Measurements from ENCODE around the gene DAPK2. TPM values are rescaled to one million over a fixed set of nuclear protein-coding genes. Genes with fewer than 3 reads are reported as not detected.

The DAPK2 gene
- total and polyA plus RNA-seq, 2 of the 13 experiments (the other 11 are each of a cell fraction or from before 2014, with no cell fraction given), result 0.33 to 0.63 TPM

GRCh38 chr15:64093627-64094417 is 47.5 kb upstream of the DAPK2 start, which contains the start of gene CIAO2A (continued):
- TF ChIP-seq ZNF281 (CRISPR knock-in tag; IDR thresholded peaks at IDR 0.05; ENCODE audit: borderline replicate concordance) (no peak), EED (CRISPR knock-in tag; IDR thresholded peaks at IDR 0.05) (no peak), DNMT3B (CRISPR knock-in tag; conservative IDR thresholded peaks at IDR 0.05) (no peak), PHF21A (CRISPR knock-in tag; IDR thresholded peaks at IDR 0.05) (peak; percentile 85), ZBTB7A (CRISPR knock-in tag; IDR thresholded peaks at IDR 0.05) (no peak), ZNF589 (CRISPR knock-in tag; conservative IDR thresholded peaks at IDR 0.05) (peak; percentile 61; the same call in 1 of the 2 replicates), ZBTB49 (CRISPR knock-in tag; IDR thresholded peaks at IDR 0.05; ENCODE audit: borderline replicate concordance) (no peak), ESRRA (CRISPR knock-in tag; IDR thresholded peaks at IDR 0.05; ENCODE audit: low read depth) (no peak), TOPORS (CRISPR knock-in tag; IDR thresholded peaks at IDR 0.05) (no peak), GABPA (IDR thresholded peaks at IDR 0.05; ENCODE audit: low read depth, low read length) (peak; percentile 58), GABPA (CRISPR knock-in tag; IDR thresholded peaks at IDR 0.05; ENCODE audit: low read depth) (peak; percentile 93), ATF6 (CRISPR knock-in tag; conservative IDR thresholded peaks at IDR 0.05) (no peak), ZNF329 (CRISPR knock-in tag; IDR thresholded peaks at IDR 0.05; ENCODE audit: low read depth) (no peak), HMGXB3 (CRISPR knock-in tag; IDR thresholded peaks at IDR 0.05; ENCODE audit: borderline replicate concordance) (peak; percentile 61; the same call in 1 of the 2 replicates), SALL2 (CRISPR knock-in tag; IDR thresholded peaks at IDR 0.05) (no peak), ZNF607 (CRISPR knock-in tag; IDR thresholded peaks at IDR 0.05; ENCODE audit: borderline replicate concordance) (peak; percentile 45; the same call in 1 of the 2 replicates), GATAD1 (CRISPR knock-in tag; IDR thresholded peaks at IDR 0.05) (peak; percentile 86), ZNF850 (CRISPR knock-in tag; conservative IDR thresholded peaks at IDR 0.05) (no peak)

Data from HepG2 (cell line).